ENCODE data around the gene HLA-E. TPM values are rescaled to one million over a fixed set of nuclear protein-coding genes. Genes with fewer than 3 reads are reported as not detected.

HLA-E gene
- total and polyA plus RNA-seq, 2 of the 13 experiments (the other 11 are each of a cell fraction or from before 2014, with no cell fraction given), result 45.2 to 90.4 TPM

GRCh38 chr6:30515944-30516753, 26.8 kb downstream of the HLA-E start (continued):
- TF ChIP-seq ZFAT (CRISPR knock-in tag; conservative IDR thresholded peaks at IDR 0.05), result no peak
- no peak for TF ChIP-seq ZNF703 (CRISPR knock-in tag; IDR thresholded peaks at IDR 0.05; ENCODE audit: borderline replicate concordance)
- no peak for TF ChIP-seq TGIF2 (CRISPR knock-in tag; IDR thresholded peaks at IDR 0.05)
- TF ChIP-seq ZBTB7A (CRISPR knock-in tag; IDR thresholded peaks at IDR 0.05), result peak; percentile 44; the same call in 1 of the 2 replicates
- TF ChIP-seq, protein P1, sequence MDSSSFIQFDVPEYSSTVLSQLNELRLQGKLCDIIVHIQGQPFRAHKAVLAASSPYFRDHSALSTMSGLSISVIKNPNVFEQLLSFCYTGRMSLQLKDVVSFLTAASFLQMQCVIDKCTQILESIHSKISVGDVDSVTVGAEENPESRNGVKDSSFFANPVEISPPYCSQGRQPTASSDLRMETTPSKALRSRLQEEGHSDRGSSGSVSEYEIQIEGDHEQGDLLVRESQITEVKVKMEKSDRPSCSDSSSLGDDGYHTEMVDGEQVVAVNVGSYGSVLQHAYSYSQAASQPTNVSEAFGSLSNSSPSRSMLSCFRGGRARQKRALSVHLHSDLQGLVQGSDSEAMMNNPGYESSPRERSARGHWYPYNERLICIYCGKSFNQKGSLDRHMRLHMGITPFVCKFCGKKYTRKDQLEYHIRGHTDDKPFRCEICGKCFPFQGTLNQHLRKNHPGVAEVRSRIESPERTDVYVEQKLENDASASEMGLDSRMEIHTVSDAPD (CRISPR knock-in tag; IDR thresholded peaks at IDR 0.05), result no peak
- TF ChIP-seq, protein P2, sequence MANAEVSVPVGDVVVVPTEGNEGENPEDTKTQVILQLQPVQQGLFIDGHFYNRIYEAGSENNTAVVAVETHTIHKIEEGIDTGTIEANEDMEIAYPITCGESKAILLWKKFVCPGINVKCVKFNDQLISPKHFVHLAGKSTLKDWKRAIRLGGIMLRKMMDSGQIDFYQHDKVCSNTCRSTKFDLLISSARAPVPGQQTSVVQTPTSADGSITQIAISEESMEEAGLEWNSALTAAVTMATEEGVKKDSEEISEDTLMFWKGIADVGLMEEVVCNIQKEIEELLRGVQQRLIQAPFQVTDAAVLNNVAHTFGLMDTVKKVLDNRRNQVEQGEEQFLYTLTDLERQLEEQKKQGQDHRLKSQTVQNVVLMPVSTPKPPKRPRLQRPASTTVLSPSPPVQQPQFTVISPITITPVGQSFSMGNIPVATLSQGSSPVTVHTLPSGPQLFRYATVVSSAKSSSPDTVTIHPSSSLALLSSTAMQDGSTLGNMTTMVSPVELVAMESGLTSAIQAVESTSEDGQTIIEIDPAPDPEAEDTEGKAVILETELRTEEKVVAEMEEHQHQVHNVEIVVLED (CRISPR knock-in tag; IDR thresholded peaks at IDR 0.05; ENCODE audit: borderline replicate concordance), result peak; percentile 68; the same call in 1 of the 2 replicates
- peak; percentile 91 for TF ChIP-seq RFXAP (CRISPR knock-in tag; IDR thresholded peaks at IDR 0.05; ENCODE audit: borderline replicate concordance)
- TF ChIP-seq, protein P3, sequence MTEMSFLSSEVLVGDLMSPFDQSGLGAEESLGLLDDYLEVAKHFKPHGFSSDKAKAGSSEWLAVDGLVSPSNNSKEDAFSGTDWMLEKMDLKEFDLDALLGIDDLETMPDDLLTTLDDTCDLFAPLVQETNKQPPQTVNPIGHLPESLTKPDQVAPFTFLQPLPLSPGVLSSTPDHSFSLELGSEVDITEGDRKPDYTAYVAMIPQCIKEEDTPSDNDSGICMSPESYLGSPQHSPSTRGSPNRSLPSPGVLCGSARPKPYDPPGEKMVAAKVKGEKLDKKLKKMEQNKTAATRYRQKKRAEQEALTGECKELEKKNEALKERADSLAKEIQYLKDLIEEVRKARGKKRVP (CRISPR knock-in tag; IDR thresholded peaks at IDR 0.05), result peak in 1 of 2 experiments; percentile 44; a peak in 1 of 4 replicates
- TF ChIP-seq ZSCAN20 (CRISPR knock-in tag; IDR thresholded peaks at IDR 0.05; ENCODE audit: borderline replicate concordance), result 0 out of 2 replicates have a peak, but pooled peaks have one; percentile 67
- TF ChIP-seq, protein P4, sequence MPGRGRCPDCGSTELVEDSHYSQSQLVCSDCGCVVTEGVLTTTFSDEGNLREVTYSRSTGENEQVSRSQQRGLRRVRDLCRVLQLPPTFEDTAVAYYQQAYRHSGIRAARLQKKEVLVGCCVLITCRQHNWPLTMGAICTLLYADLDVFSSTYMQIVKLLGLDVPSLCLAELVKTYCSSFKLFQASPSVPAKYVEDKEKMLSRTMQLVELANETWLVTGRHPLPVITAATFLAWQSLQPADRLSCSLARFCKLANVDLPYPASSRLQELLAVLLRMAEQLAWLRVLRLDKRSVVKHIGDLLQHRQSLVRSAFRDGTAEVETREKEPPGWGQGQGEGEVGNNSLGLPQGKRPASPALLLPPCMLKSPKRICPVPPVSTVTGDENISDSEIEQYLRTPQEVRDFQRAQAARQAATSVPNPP (CRISPR knock-in tag; IDR thresholded peaks at IDR 0.05), result peak; percentile 71; the same call in 1 of the 2 replicates
- 0 out of 2 replicates have a peak, but pooled peaks have one; percentile 27 for TF ChIP-seq KIAA2018 (CRISPR knock-in tag; IDR thresholded peaks at IDR 0.05; ENCODE audit: borderline replicate concordance)
- TF ChIP-seq PHF5A (CRISPR knock-in tag; IDR thresholded peaks at IDR 0.05; ENCODE audit: low read depth, unreplicated experiment), result peak; percentile 63
- TF ChIP-seq RFX3 (CRISPR knock-in tag; IDR thresholded peaks at IDR 0.05), result no peak
- peak; percentile 78; the same call in 1 of the 2 replicates for TF ChIP-seq SIX1 (CRISPR knock-in tag; IDR thresholded peaks at IDR 0.05; ENCODE audit: borderline replicate concordance)
